GM18505 (cell line): ENCODE measurements around the gene FPR2.

Experiments used
- ATAC-seq: cut with Tn5 transposase; IDR thresholded peaks from one replicate; pipeline ENCODE4 v1.9.1; 2021; ENCODE audit not compliant: unreplicated experiment
- POLR2A ChIP-seq: IDR thresholded peaks from 4 replicates; pipeline ENCODE4 v1.6.1; 2011; ENCODE audit warnings: borderline replicate concordance; ENCODE audit not compliant: insufficient read depth, insufficient read length; ENCODE audit errors: extremely low read depth

FPR2 gene

DNA sequence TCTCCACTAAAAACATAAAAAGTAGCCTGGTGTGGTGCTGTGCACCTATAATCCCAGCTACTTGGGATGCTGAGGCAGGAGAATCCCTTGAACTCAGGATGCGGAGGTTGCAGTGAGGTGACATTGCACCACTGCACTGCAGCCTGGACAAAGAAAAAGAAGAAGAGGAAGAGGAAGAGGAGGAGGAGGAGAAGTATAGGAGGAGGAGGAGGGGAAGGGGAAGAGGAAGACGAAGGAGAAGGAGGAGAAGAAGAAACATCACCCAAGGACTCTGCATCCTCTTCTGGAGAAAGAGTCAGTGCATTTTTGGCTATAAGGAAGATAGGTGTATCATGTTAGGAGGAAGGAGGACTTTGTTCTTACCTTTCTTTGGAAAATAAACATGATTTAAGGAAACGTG, 21.0 kb downstream of the FPR2 start:
- ATAC-seq, result no peak
- no peak for TF ChIP-seq POLR2A

DNA sequence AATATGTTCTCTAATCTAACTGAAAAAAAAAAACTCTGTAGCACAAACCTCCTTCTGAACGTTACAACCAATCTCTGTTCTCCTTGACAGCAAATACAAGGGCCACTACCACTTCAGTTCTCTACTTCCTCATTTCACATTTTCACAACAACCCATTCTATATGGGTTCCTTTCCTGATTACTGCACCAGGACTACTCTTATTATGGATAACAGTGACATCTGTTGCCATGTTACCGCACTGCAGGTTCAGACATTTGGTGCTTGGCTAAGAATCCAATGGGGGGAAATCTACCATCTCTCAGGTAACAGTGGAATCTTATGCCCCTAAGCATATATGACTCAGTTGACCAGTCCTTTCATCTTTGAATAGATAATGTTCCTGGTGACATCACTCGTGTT, 22.4 kb downstream of the FPR2 start:
- no peak for ATAC-seq
- TF ChIP-seq POLR2A, result no peak

DNA sequence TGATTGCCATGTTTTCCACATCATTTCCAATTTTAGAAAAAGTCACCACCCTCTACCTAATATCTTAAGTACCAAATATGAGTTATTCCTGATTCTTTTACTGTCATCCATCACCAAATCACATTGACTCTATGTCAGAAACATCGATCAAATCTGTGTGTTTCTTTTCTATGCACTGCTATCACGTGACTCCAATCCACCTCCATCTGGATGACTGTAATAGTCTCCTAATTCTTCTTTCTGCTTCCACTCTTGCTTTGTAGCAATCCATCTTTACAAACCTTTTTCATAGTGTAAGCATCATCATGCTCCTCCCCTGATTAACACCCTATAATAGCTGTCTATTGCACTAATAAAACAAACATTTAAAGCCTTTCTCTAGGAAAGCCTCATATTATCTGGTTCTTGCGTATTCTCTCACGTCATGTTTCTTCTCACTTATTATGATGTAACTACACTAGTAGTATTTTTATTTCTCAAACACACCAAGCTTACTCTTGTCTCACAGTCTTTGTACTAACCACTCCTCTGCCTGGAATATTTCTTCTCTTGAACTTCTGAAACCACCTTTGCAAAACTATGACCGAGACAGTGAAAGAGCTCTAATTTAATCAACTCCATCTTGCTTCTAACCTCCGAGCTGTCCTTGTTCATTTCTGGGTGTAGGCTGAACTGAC, 23.3 kb downstream of the FPR2 start:
- TF ChIP-seq POLR2A, result no peak

DNA sequence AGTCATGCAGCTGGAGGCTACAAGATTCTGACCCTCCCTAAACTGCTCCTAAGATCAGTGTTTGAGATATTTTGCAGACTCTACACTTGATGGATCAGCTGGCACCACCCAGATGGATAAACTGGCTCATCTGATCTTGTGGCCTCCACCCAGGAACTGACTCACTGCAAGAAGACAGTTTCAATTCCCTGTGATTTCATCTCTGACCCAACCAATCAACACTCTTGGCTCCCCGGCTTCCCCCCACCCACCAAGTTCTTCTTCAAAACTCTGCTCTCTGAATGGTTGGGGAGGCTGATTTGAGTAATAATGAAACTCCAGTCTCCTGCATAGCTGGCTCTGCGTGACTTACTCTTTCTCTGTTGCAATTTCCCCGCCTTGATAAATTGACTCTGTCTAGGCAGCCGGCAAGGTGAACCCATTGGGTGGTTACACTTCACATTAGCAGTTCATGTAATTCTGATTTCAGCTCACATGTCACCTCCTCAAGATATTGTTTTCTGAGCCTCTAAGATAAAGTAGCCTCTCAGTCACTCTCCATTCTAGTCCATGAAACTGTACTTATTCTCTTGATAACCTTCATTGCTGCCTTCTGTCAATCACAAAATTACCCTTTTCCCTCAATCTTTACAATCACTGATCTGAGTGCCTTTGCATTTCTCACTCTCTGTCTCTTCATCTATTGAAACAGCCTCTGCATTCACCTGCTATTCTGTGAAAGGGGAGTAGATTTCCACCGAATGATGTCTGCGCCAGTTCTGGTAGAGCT, 24.1 kb downstream of the FPR2 start:
- TF ChIP-seq POLR2A, result no peak
- no peak for ATAC-seq

More for the DNA sequence above, 23.3 kb downstream of the FPR2 start:
- no peak for ATAC-seq

DNA sequence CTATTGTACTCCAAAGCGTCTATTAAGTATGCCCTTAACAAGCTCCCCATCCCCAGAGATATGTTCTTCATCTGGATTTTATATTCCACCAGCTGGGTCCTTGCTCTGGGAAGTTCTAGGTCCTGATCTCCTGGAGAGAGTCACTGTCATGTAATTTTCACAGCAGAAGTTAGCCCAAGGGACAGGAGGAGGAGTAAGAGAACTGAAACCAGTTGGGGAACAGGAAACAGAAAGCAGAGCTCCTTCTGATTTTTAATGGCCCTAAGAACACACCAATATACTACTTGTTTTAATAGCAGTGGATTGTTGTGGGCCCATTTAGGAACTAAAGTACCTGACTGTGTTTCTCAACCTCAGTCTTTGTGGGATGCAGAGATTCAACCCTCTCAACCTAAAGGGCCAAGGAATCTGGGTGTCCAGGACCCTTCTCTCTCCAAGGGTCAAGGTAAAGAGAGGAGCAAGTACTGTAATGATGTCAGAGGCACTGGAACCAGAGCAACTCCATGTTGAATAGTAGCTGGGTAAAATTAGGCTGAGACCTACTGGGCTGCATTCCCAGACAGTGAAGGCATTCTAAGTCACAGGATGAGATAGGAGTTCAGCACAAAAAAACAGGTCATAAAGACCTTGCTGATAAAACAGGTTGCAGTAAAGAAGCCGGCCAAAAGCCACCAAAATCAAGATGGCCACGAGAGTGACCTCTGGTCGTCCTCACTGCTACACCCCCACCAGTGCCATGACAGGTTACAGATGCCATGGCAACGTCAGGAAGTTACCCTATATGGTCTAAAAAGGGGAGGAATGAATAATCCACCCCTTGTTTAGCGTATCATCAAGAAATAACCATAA, 25.9 kb downstream of the FPR2 start:
- no peak for TF ChIP-seq POLR2A
- no peak for ATAC-seq

DNA sequence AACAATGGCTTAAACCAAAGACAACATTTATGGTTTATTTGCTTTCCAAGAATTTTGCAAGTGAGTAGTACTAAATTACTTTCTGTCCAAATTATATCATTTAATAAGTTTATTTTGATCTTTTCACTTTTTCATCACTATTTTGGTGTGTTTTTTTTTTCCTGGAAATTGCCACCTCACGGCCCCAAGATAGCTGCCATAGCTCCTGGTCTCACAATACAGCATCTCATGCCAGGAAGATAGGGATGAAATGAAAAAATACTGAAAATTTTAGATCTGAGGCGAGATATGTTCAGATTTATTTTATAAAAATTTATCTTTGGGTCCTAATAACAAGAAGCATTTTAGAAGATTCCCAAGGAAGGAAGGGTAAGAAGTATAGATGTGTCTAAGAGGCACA, 27.0 kb downstream of the FPR2 start:
- no peak for ATAC-seq
- no peak for TF ChIP-seq POLR2A

DNA sequence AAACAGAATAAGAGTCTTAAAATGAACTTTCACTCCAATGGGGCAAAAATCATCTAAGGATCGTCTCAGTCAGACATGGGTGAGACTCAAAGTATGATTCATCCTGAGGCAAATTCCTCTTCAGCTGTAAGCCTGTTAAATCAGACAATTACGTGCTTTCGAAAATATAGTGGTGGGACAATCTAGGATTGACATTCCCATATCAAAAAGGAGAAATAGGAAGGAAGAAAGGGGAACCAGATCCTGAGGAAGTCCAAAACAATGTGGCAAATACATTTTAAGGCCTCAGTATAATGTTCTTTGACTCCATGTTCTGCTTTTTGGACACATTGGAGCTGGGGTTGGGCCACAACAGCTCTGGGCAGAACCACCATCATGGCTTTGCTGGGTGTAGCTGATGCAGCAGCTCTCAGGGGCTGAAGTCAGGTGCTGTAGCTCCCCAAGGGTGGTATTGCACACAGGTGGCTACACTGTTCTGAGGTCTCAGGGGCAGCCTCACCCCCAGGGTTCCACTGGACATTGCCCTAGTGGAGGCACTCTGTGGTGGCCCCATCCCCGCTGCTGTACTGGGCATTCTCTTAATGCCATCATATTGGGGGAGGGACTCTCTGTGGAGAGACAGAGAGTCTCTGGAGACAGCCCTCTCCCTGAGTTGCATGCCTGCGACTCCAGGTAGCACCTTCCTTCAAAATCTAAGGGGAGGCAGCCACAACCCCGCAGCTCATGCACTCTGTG, 28.2 kb downstream of the FPR2 start:
- no peak for ATAC-seq
- TF ChIP-seq POLR2A, result no peak

DNA sequence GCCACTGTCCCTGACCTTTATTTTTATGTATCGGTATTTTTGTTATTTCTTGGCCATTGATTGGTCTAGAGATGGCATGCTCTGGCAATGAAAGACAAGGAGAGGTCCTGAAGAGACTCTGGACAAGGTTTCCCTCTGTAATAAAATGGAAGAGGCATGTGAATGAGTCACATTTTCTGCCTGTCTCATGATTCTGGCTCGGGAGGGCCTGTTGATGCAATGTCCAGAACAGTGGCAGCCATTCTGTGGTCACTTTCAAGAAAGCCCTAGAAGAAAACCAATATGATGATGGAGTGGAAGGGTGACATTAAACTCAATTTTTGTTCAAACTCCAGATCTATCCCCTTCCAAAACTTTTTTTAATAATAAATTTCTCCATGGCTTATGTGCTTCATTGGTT, 32.0 kb downstream of the FPR2 start:
- TF ChIP-seq POLR2A, result no peak
- no peak for ATAC-seq

DNA sequence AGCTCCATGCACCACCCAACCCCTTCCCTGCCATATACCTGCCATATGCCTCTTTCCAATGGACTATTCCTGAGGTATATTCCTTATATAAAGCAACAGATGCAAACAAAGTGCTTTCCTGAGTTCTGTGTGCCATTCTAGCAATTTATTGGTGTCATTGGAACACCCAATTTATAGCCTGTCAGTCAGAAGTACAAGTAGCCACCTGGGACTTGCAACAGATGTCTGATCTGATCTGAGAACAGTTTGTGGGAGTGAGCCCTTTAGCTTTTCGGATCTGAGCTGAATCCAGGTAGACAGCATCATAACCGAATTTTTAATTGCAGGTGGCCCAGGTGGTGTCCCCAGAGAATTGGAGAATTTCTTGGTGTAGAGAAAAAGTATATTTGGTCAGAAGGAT, 33.0 kb downstream of the FPR2 start:
- ATAC-seq, result no peak
- no peak for TF ChIP-seq POLR2A

DNA sequence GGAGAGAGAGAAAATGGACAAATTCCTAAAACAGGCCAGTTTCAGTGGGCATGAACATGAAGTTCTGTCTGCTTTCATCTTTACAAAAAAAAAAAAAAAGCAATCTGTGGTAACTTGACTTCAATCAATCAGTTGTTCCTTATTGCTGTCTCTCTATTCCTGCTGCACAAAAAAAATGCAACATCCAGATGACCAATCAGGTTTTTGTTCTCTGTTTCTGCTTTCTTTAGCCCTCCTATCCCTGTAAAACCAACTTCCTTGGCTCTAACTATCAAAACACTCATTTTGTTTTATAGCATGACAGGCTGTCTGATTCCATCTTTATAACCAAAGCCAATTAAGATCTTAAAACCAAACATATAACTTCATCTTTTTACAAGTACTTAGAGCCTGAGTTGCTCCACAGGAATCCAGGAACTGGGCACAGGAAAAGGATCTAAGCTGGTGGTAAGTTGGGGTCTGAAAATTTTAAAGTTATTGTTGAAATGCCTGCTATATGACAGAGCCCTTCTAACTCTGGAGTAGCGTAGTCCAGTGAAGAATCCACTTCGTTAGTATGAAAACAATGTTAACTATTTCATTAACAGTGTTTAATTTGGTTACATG, 34.0 kb downstream of the FPR2 start, which contains the start of gene FPR3:
Gene FPR3 (plus strand): TSS at position 273 of the 606 bp plus-strand sequence. CDS start 28,592 bp downstream, outside the sequence.
- no peak for TF ChIP-seq POLR2A
- no peak for ATAC-seq

DNA sequence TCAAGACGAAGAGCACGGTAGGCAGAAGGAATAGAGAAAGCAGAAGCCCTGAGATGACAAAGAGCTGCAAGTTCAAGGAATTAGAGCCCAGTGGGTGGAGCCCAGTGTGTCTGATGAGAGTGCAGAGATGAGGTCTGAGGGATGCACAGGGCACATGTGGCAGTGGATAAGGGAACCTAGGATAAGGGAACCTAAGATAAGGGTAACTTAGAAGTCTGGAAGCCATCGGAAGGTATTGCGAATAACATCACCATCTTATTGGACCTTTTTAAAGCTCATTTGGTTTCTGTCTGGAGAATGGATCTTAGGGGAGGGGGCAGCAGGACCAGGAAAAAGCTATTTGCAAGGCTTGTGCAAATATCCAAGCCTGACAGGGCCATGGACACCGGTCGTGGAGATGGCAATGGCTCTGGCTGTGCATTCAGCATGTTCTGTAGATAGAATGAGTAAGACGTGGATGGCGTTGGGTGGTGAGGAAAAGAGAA, 35.3 kb downstream of the FPR2 start:
- TF ChIP-seq POLR2A, result no peak
- no peak for ATAC-seq

DNA sequence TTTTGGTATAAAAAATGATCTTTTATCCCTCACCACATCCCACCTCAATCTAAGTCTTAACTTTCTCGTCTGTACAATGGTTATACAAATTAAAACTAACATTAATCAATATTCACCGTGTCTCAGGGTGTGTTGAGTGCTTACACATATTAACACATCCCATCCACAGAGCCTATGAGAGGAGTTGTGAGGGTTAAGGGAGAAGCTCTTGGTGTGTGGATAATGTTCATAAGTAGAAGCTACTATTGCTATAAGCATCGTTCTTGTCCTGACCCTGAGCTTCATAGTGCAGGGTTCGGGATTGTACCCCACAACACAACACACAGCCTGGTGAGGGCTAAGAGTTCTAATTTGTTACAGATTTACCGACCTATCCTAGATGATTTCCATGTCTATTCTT, 36.5 kb downstream of the FPR2 start:
- ATAC-seq, result no peak
- TF ChIP-seq POLR2A, result no peak

DNA sequence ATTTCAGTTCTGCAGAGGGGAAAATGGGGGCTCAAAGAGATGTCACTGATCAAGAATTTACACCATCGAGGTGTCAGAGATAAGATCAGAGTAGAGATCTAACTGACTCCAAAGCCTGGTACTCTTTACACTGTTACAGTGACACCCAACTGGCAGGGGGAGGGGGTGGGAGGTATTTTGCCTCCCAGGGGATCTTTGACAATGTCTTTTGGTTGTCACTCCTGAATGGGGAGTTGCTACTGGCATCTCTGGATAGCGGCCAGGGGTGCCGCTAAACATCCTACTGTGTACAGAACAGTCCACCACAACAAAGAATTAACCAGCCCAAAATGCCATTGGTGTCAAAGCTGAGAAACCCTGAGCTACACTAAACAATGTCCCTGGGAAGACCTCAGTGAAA, 37.1 kb downstream of the FPR2 start:
- ATAC-seq, result no peak
- TF ChIP-seq POLR2A, result no peak
